Stomach (tissue), 4 donors: ENCODE data around the gene FAAP20.

Experiments used
- EP300 ChIP-seq: sonication (generic); formaldehyde crosslinking; IDR thresholded peaks from one replicate; pipeline ENCODE4 v1.6.1; 2017; ENCODE audit warnings: antibody characterized with exemption
- POLR2A ChIP-seq, 4 donors: fragments of 450-650 bp; IDR thresholded peaks; one replicate each; pipeline ENCODE4 v1.6.1; 2016; ENCODE audit warnings: antibody characterized with exemption in 4 of 4, control low read depth in 2 of 4, mild to moderate bottlenecking in 1 of 4, moderate library complexity in 1 of 4
- TF ChIP-seq, protein P1 (sequence below), 7 experiments: fragments of 450-650 bp in 4 of 7; fragments of 200-600 bp in 3 of 7; sonication (generic) in 3 of 7; IDR thresholded peaks; one replicate each; pipeline ENCODE4 v1.5.1; 2016 to 2019; ENCODE audit warnings: antibody characterized with exemption in 7 of 7, control low read depth in 2 of 7, mild to moderate bottlenecking in 1 of 7

- TF ChIP-seq, protein P1, sequence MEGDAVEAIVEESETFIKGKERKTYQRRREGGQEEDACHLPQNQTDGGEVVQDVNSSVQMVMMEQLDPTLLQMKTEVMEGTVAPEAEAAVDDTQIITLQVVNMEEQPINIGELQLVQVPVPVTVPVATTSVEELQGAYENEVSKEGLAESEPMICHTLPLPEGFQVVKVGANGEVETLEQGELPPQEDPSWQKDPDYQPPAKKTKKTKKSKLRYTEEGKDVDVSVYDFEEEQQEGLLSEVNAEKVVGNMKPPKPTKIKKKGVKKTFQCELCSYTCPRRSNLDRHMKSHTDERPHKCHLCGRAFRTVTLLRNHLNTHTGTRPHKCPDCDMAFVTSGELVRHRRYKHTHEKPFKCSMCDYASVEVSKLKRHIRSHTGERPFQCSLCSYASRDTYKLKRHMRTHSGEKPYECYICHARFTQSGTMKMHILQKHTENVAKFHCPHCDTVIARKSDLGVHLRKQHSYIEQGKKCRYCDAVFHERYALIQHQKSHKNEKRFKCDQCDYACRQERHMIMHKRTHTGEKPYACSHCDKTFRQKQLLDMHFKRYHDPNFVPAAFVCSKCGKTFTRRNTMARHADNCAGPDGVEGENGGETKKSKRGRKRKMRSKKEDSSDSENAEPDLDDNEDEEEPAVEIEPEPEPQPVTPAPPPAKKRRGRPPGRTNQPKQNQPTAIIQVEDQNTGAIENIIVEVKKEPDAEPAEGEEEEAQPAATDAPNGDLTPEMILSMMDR (IDR thresholded peaks at IDR 0.05), result peak in 1 of 7 experiments; percentile 22
- no peak for TF ChIP-seq POLR2A (IDR thresholded peaks at IDR 0.05)
- no peak for TF ChIP-seq EP300
Measured at GRCh38 chr1:2205191-2205952, 10.8 kb upstream of the FAAP20 start.
